ENCODE data around the gene MARK2.

- TF ChIP-seq CTCF (IDR thresholded peaks at IDR 0.05) (no peak), ZFX (IDR thresholded peaks at IDR 0.05; ENCODE audit: borderline replicate concordance) (no peak)
Measured at GRCh38 chr11:63941901-63942300, 103.0 kb downstream of the MARK2 start.
